H1 (cell line): ENCODE results near the gene DDC. TPM values are rescaled to one million over a fixed set of nuclear protein-coding genes. Genes with fewer than 3 reads are reported as not detected.

Source experiments
- CTCF ChIA-PET: fragments of 300-600 bp; sonication (Branson Sonifier 250); formaldehyde crosslinking; loops from one replicate; lab custom pipeline; 2021; ENCODE audit not compliant: partially characterized antibody; lab: Charles Lee
- POLR2A ChIA-PET: fragments of 300-600 bp; sonication (Branson Sonifier 250); formaldehyde crosslinking; loops from one replicate; lab custom pipeline; 2021; ENCODE audit warnings: inconsistent platforms; ENCODE audit not compliant: partially characterized antibody; lab: Charles Lee
- DNase-seq, 2 experiments: peaks; one replicate each; pipeline versions ENCODE4 v3.0.0 to v3.0.0-alpha.2; 2010 to 2022; ENCODE audit warnings: low spot score in 2 of 2, low read depth in 1 of 2, mixed read lengths in 1 of 2
- FAIRE-seq: peaks from 2 replicates; lab custom pipeline; 2011; peaks lifted over from hg19 to GRCh38; lab: Jason Lieb, UNC
- H2AFZ ChIP-seq: 2 replicates; pipeline ENCODE4 v1.8.1; 2012; ENCODE audit warnings: low read length, inconsistent platforms
- H2AK5ac ChIP-seq: 2 replicates; pipeline ENCODE4 v1.6.1; 2013; ENCODE audit warnings: low read depth, low read length
- H2BK120ac ChIP-seq: replicated peaks from 2 replicates; pipeline ENCODE3; 2013; ENCODE audit warnings: low read depth, low read length, inconsistent platforms
- H2BK12ac ChIP-seq: 2 replicates; pipeline ENCODE4 v1.6.1; 2013; ENCODE audit warnings: low read depth, low read length
- H2BK15ac ChIP-seq: 2 replicates; pipeline ENCODE4 v1.6.1; 2013; ENCODE audit warnings: low read length
- H2BK20ac ChIP-seq: 2 replicates; pipeline ENCODE4 v1.6.1; 2013; ENCODE audit warnings: low read length
- H2BK5ac ChIP-seq: 2 replicates; pipeline ENCODE4 v1.6.1; 2013; ENCODE audit warnings: low read depth, low read length
- H3K14ac ChIP-seq: 2 replicates; pipeline ENCODE4 v1.6.1; 2013; ENCODE audit warnings: inconsistent platforms; ENCODE audit not compliant: insufficient read length
- H3K18ac ChIP-seq: 2 replicates; pipeline ENCODE4 v1.6.1; 2013; ENCODE audit warnings: low read length; ENCODE audit errors: extremely low read depth
- H3K23ac ChIP-seq: 2 replicates; pipeline ENCODE4 v1.6.1; 2013; ENCODE audit warnings: inconsistent platforms; ENCODE audit not compliant: insufficient read length
- H3K23me2 ChIP-seq: 2 replicates; pipeline ENCODE4 v1.6.1; 2013; ENCODE audit warnings: low read depth, low read length
- H3K27ac ChIP-seq: 2 replicates; pipeline ENCODE4 v1.6.1; 2011; ENCODE audit warnings: low read depth, low read length, inconsistent platforms
- H3K27me3 ChIP-seq, 4 experiments: replicated peaks in 1 of 4; 1 replicate in 1 of 4; 2 replicates in 3 of 4; pipeline versions ENCODE4 v1.6.1 to v1.8.1; 2011 to 2013; ENCODE audit warnings: low read length in 3 of 4, mild to moderate bottlenecking in 3 of 4, inconsistent platforms in 2 of 4, mixed read lengths in 2 of 4, moderate library complexity in 1 of 4; ENCODE audit not compliant: control insufficient read depth in 3 of 4, insufficient read depth in 3 of 4; ENCODE audit errors: extremely low read depth in 1 of 4
- H3K36me3 ChIP-seq, 4 experiments: 2 replicates each; pipeline versions ENCODE4 v1.6.1 to v1.8.1; 2011 to 2013; ENCODE audit warnings: mild to moderate bottlenecking in 4 of 4, low read length in 3 of 4, moderate library complexity in 2 of 4, control low read depth in 1 of 4, inconsistent platforms in 1 of 4; ENCODE audit not compliant: insufficient read depth in 4 of 4, control insufficient read depth in 2 of 4
- H3K4ac ChIP-seq: replicated peaks from 2 replicates; pipeline ENCODE3; 2013; ENCODE audit warnings: low read length, low read depth, mixed read lengths, inconsistent platforms; ENCODE audit not compliant: insufficient read length
- H3K4me1 ChIP-seq, 4 experiments: replicated peaks in 1 of 4; 1 replicate in 1 of 4; 2 replicates in 3 of 4; pipeline versions ENCODE4 v1.6.1 to v1.8.1; 2011 to 2013; ENCODE audit warnings: low read length in 3 of 4, inconsistent platforms in 2 of 4, mixed read lengths in 1 of 4; ENCODE audit not compliant: insufficient read depth in 4 of 4, control insufficient read depth in 3 of 4
- H3K4me2 ChIP-seq, 2 experiments: 2 replicates each; pipeline versions ENCODE4 v1.6.1 to v1.8.1; 2011 to 2013; ENCODE audit warnings: low read depth in 2 of 2, low read length in 2 of 2, control low read depth in 1 of 2, inconsistent platforms in 1 of 2, mild to moderate bottlenecking in 1 of 2; ENCODE audit not compliant: insufficient read depth in 1 of 2
- H3K4me3 ChIP-seq, 4 experiments: fragments of 200-600, 300-600 bp in 1 of 4; sonication (generic), shearing (Covaris generic), sonication (Bioruptor Twin) in 1 of 4; 2 replicates each; pipeline versions ENCODE4 v1.5.1 to v1.8.1; 2011 to 2016; ENCODE audit warnings: low read length in 4 of 4, low read depth in 3 of 4, control low read depth in 2 of 4, inconsistent platforms in 2 of 4, mild to moderate bottlenecking in 2 of 4, mixed read lengths in 1 of 4, moderate library complexity in 1 of 4; ENCODE audit not compliant: insufficient read depth in 2 of 4; ENCODE audit errors: extremely low read depth in 1 of 4
- H3K56ac ChIP-seq: replicated peaks from 2 replicates; pipeline ENCODE3; 2013; ENCODE audit warnings: low read depth, mild to moderate bottlenecking, mixed read lengths, low read length, inconsistent platforms; ENCODE audit not compliant: insufficient read length
- H3K79me1 ChIP-seq: 2 replicates; pipeline ENCODE4 v1.6.1; 2013; ENCODE audit warnings: low read depth, low read length, control low read depth
- H3K79me2 ChIP-seq, 2 experiments: 2 replicates each; pipeline versions ENCODE4 v1.6.1 to v1.8.1; 2012 to 2013; ENCODE audit warnings: low read length in 2 of 2, mild to moderate bottlenecking in 2 of 2, inconsistent platforms in 1 of 2; ENCODE audit not compliant: insufficient read depth in 2 of 2, control insufficient read depth in 1 of 2
- H3K9ac ChIP-seq, 4 experiments: replicated peaks in 1 of 4; 1 replicate in 1 of 4; 2 replicates in 3 of 4; pipeline versions ENCODE4 v1.6.1 to v1.8.1; 2011 to 2013; ENCODE audit warnings: low read depth in 3 of 4, low read length in 3 of 4, control low read depth in 2 of 4, mild to moderate bottlenecking in 2 of 4, moderate library complexity in 2 of 4, inconsistent platforms in 1 of 4; ENCODE audit errors: extremely low read depth in 1 of 4
- H3K9me3 ChIP-seq, 2 experiments: 2 replicates each; pipeline versions ENCODE4 v1.6.1 to v1.8.1; 2012 to 2013; ENCODE audit warnings: mild to moderate bottlenecking in 2 of 2, moderate library complexity in 2 of 2, control low read depth in 1 of 2, inconsistent platforms in 1 of 2, low read depth in 1 of 2, low read length in 1 of 2, mixed read lengths in 1 of 2; ENCODE audit not compliant: insufficient read depth in 2 of 2
- H4K20me1 ChIP-seq, 2 experiments: replicated peaks in 1 of 2; 2 replicates each; pipeline versions ENCODE3 to v1.8.1; 2011 to 2013; ENCODE audit warnings: inconsistent platforms in 2 of 2, low read length in 2 of 2, mild to moderate bottlenecking in 1 of 2; ENCODE audit not compliant: insufficient read depth in 2 of 2, control insufficient read depth in 1 of 2
- H4K5ac ChIP-seq: 2 replicates; pipeline ENCODE4 v1.6.1; 2013; ENCODE audit warnings: low read length, low read depth, mixed read lengths, inconsistent platforms; ENCODE audit not compliant: insufficient read length
- H4K8ac ChIP-seq: 2 replicates; pipeline ENCODE4 v1.8.0; 2013; ENCODE audit warnings: mild to moderate bottlenecking, moderate library complexity, low read length, inconsistent platforms; ENCODE audit not compliant: insufficient read depth; ENCODE audit errors: extremely low read depth
- H4K91ac ChIP-seq: replicated peaks from 2 replicates; pipeline ENCODE3; 2013; ENCODE audit warnings: low read length, mixed read lengths, inconsistent platforms; ENCODE audit not compliant: insufficient read length
- SIX5 ChIP-seq: IDR thresholded peaks from 2 replicates; pipeline ENCODE4 v1.6.1; 2011; ENCODE audit warnings: mild to moderate bottlenecking, low read depth, low read length
- WGBS, 2 experiments: shearing (Covaris generic) in 1 of 2; methylation state at CpG; one replicate each; pipeline versions ENCODE4 v1.1.6 to v1.1.7; 2013 to 2015; ENCODE audit warnings: low lambda C conversion rate in 2 of 2, mixed read lengths in 2 of 2, inconsistent platforms in 1 of 2, low coverage in 1 of 2, missing lambda C conversion rate in 1 of 2; ENCODE audit not compliant: insufficient replicate concordance in 2 of 2, insufficient coverage in 1 of 2, insufficient read length in 1 of 2; ENCODE audit errors: extremely low coverage in 1 of 2, missing lambda C conversion rate in 1 of 2; 5-methylcytosine and 5-hydroxymethylcytosine counted together
- polyA plus RNA-seq, 7 experiments: library from polyadenylated mRNA; depleted of rRNA in 3 of 7; stranded (reverse) in 5 of 7; unstranded in 2 of 7; fragments of >200 nt in 5 of 7; fragments of 200-250 nt in 2 of 7; gene quantifications; 1 replicate in 5 of 7; 2 replicates in 1 of 7; 4 replicates in 1 of 7; pipeline versions ENCODE4 v1.2.1 to v1.2.3, GENCODE V29; 2011 to 2013; ENCODE audit warnings: missing spikeins in 2 of 7, mixed read lengths in 2 of 7
- total RNA-seq: library from RNA; stranded (reverse); fragmentation: NEBNext Ultra II Directional; extraction: Animal tissue kit (Norgen Biotek cat#: 25700); gene quantifications from 2 replicates; pipeline ENCODE4 v1.2.1, GENCODE V29; 2021

Gene DDC
- total and polyA plus RNA-seq, 2 of the 8 experiments (the other 6 are each of a cell fraction or from before 2014, with no cell fraction given): 0.05 TPM; not detected in 1

DNA sequence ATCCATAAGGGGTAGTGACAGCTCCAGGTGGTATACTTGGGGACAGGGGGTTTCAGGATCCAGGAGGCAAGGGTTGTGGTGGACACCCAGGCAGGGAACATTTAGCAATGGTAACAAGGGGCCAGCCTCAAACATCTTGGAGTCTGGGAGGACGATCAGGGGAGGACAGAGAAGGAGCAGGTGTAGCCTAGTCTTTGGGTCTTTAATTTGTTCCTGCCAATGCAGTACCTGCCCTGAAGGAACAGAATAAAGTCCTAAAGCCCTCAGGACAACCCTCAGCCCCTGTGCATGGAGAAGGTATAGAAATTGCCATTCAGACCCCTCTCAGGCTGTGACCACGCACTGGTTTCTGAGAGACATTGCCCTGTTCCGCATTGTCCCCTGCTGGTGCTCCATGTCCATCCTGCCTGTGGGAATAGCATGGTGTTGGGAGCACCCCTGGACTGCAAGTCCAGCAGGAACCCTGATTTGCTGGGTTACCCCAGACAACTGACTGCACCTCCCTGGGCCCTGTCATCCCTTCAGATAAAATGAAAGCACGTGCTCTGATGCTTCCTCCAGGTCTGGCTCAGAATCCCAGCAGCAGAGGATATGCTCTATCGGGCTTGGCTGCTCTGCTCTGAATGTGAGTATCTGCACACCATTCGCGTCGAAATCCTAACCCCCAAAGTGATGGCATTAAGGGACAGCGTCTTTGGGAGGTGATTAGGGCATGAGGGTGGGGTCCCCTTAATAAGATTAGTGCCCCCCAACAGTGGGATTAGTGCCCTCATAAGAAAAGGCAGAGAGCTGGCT lies 24.2 kb downstream of the DDC start:
- no peak overlapping the region for H3K23ac ChIP-seq
- POLR2A ChIA-PET: no interaction called here

More for the DNA sequence above, 24.2 kb downstream of the DDC start:
- Histone ChIP-seq H2BK12ac (no peak overlapping the region; the same call in 1 of the 2 replicates), H2AFZ (no peak overlapping the region), H4K20me1 (no peaks in the 10 kb centered on the region), H4K5ac (no peak overlapping the region), H3K27me3 (no peaks in the 10 kb centered on the region), H3K9ac (no peak overlapping the region), H3K36me3 (no peaks in the 10 kb centered on the region), H3K79me2 (no peaks in the 10 kb centered on the region), H2BK15ac (no peak overlapping the region)
- CTCF ChIA-PET: interaction anchor here (0.7 to 1.8 kb wide), 6 partner anchors 10 to 412 kb away, joined by 3 to 7 read pairs (median 4); no protein-coding TSS in a partner anchor
- no peak for DNase-seq
- TF ChIP-seq SIX5: no peak
- TF ChIP-seq, all 59 proteins: peak for 0
- Histone ChIP-seq H3K4me2 (no peak overlapping the region), H2BK120ac (no peak overlapping the region), H3K79me1 (peaks cover 2% of the 10 kb centered on the region; the same call in 1 of the 2 replicates), H2BK20ac (no peak overlapping the region), H3K23me2 (0 out of 2 replicates have a peak, but pooled peaks cover 2% of the 10 kb centered on the region), H3K27ac (no peak overlapping the region), H2BK5ac (no peak overlapping the region), H3K14ac (no peak overlapping the region), H3K18ac (no peak overlapping the region), H2AK5ac (no peak overlapping the region), H3K4me3 (no peak overlapping the region), H4K91ac (no peak overlapping the region), H4K8ac (no peak overlapping the region), H3K56ac (no peak overlapping the region), H3K4me1 (no peaks in the 10 kb centered on the region), H3K4ac (no peak overlapping the region), H3K9me3 (no peaks in the 10 kb centered on the region)
- no peak for FAIRE-seq
- WGBS, 2 experiments: 89% methylated on average over 9 of the region's 9 CpGs; no CpG with 5 or more reads in 1 of the 2 experiments
